Naive thymus-derived CD4-positive, alpha-beta T cell (primary cell): ENCODE data around the gene RNF150. TPM values are rescaled to one million over a fixed set of nuclear protein-coding genes. Genes with fewer than 3 reads are reported as not detected.
"Not testable (repeated sequence)": the region's sequence is repeated elsewhere in the genome, so short reads cannot be mapped to it uniquely, and the experiment has no call there.

Experiments
- ATAC-seq: fragments of 150-1000 bp; cut with Tn5 transposase; 2 replicates; pipeline ENCODE4 v1.10.0; 2021; ENCODE audit warnings: mild to moderate bottlenecking, moderate library complexity
- CTCF ChIA-PET: fragments of 350-600 bp; sonication (Branson Sonifier 250); formaldehyde crosslinking; loops from one replicate; lab custom pipeline; 2021; ENCODE audit warnings: antibody characterized with exemption; lab: Charles Lee
- POLR2A ChIA-PET: fragments of 350-600 bp; sonication (Branson Sonifier 250); formaldehyde crosslinking; loops from one replicate; lab custom pipeline; 2021; ENCODE audit warnings: antibody characterized with exemption, inconsistent platforms; lab: Charles Lee
- DNase-seq, 9 donors: peaks; one replicate each; pipeline versions ENCODE4 v3.0.0 to v3.0.0-alpha.2; 2020 to 2022; ENCODE audit warnings: mixed read lengths in 1 of 9
- H3K27ac ChIP-seq: one replicate; pipeline ENCODE4 v1.7.0; 2013; ENCODE audit warnings: mild to moderate bottlenecking, low read depth, low read length, moderate library complexity
- H3K27me3 ChIP-seq, 2 donors: one replicate each; pipeline ENCODE4 v1.7.0; 2013; ENCODE audit warnings: low read length in 2 of 2, mild to moderate bottlenecking in 2 of 2, moderate library complexity in 2 of 2; ENCODE audit not compliant: control insufficient read depth in 2 of 2, insufficient read depth in 2 of 2
- H3K36me3 ChIP-seq, 3 experiments: 1 replicate in 2 of 3; 2 replicates in 1 of 3; pipeline ENCODE4 v1.7.0; 2013; ENCODE audit warnings: low read length in 3 of 3, mild to moderate bottlenecking in 3 of 3, moderate library complexity in 1 of 3; ENCODE audit not compliant: insufficient read depth in 3 of 3, control insufficient read depth in 2 of 3
- H3K4me1 ChIP-seq, 2 donors: one replicate each; pipeline ENCODE4 v1.7.0; 2013; ENCODE audit warnings: low read length in 2 of 2, mild to moderate bottlenecking in 2 of 2, moderate library complexity in 1 of 2; ENCODE audit not compliant: control insufficient read depth in 2 of 2, insufficient read depth in 2 of 2
- H3K4me3 ChIP-seq: 2 replicates; pipeline ENCODE4 v1.7.0; 2013; ENCODE audit warnings: mild to moderate bottlenecking, low read length
- H3K9me3 ChIP-seq, 3 experiments: 1 replicate in 2 of 3; 2 replicates in 1 of 3; pipeline ENCODE4 v1.7.0; 2013; ENCODE audit warnings: low read length in 3 of 3; ENCODE audit not compliant: control insufficient read depth in 2 of 3
- H3K27ac Mint-ChIP-seq, 9 donors: one replicate each; pipeline ENCODE4 v1.8.0; 2020 to 2022; ENCODE audit warnings: mixed read lengths in 9 of 9, mild to moderate bottlenecking in 8 of 9, moderate library complexity in 5 of 9, inconsistent platforms in 2 of 9
- H3K27me3 Mint-ChIP-seq, 5 donors: one replicate each; pipeline ENCODE4 v1.8.0; 2021 to 2022; ENCODE audit warnings: mixed read lengths in 5 of 5, mild to moderate bottlenecking in 1 of 5
- H3K36me3 Mint-ChIP-seq, 5 donors: one replicate each; pipeline ENCODE4 v1.8.0; 2020 to 2022; ENCODE audit warnings: mixed read lengths in 5 of 5, mild to moderate bottlenecking in 3 of 5, inconsistent platforms in 1 of 5
- H3K4me1 Mint-ChIP-seq, 7 donors: one replicate each; pipeline ENCODE4 v1.8.0; 2020 to 2022; ENCODE audit warnings: mixed read lengths in 7 of 7, mild to moderate bottlenecking in 3 of 7, inconsistent platforms in 1 of 7
- H3K4me3 Mint-ChIP-seq, 10 donors: one replicate each; pipeline ENCODE4 v1.8.0; 2020 to 2022; ENCODE audit warnings: mild to moderate bottlenecking in 10 of 10, mixed read lengths in 10 of 10, moderate library complexity in 6 of 10, inconsistent platforms in 2 of 10
- H3K9me3 Mint-ChIP-seq, 11 donors: one replicate each; pipeline ENCODE4 v1.8.0; 2020 to 2022; ENCODE audit warnings: mixed read lengths in 11 of 11, mild to moderate bottlenecking in 4 of 11, inconsistent platforms in 1 of 11, moderate library complexity in 1 of 11
- intact Hi-C, 2 donors: fragments of 100-400 bp; cut with micrococcal nuclease; formaldehyde crosslinking; loops; one replicate each; pipeline ENCODE4 v1.15.1; 2023
- polyA plus RNA-seq, 2 donors: library from polyadenylated mRNA; unstranded; fragments of 300-500 nt; fragmentation: Illumina TruSeq; gene quantifications; one replicate each; pipeline ENCODE4 v1.2.3, GENCODE V29; 2021
- total RNA-seq, 6 experiments: library from RNA in 5 of 6; stranded (reverse) in 5 of 6; gene quantifications; 1 replicate in 5 of 6; 2 replicates in 1 of 6; pipeline ENCODE4 v1.2.3 and lab custom pipeline; 2021 to 2026

The RNF150 gene
- total and polyA plus RNA-seq, 7 experiments from 2014 or later: 0.02 TPM; not detected in 6

GRCh38 chr4:140839406-140839805, 293.9 kb downstream of the RNF150 start:
- H3K27me3 Mint-ChIP-seq: peaks cover 0 to 25% (median 20%) of the 10 kb centered on the region in 5 donors
- H3K4me1 ChIP-seq: no peaks in the 10 kb centered on the region
- H3K27me3 ChIP-seq: no peaks in the 10 kb centered on the region
- intact Hi-C loops: no loop called here
- peaks cover 0 to 9% (median 0%) of the 10 kb centered on the region in 11 donors for H3K9me3 Mint-ChIP-seq
- H3K27ac Mint-ChIP-seq: no peak overlapping the region
- no peaks in the 10 kb centered on the region for H3K4me1 Mint-ChIP-seq
- DNase-seq: no peak
- no peak overlapping the region for H3K4me3 ChIP-seq
- no peak overlapping the region for H3K27ac ChIP-seq
- H3K36me3 Mint-ChIP-seq: no peaks in the 10 kb centered on the region
- H3K9me3 ChIP-seq: no peaks in the 10 kb centered on the region
- no peaks in the 10 kb centered on the region for H3K36me3 ChIP-seq
- CTCF ChIA-PET: no interaction called here
- H3K4me3 Mint-ChIP-seq: no peak overlapping the region
- POLR2A ChIA-PET: no interaction called here
- ATAC-seq: no peak

- Histone ChIP-seq H3K27ac (no peak overlapping the region), H3K9me3 (no peaks in the 10 kb centered on the region), H3K27me3 (no peaks in the 10 kb centered on the region), H3K4me1 (no peaks in the 10 kb centered on the region), H3K4me3 (no peak overlapping the region), H3K36me3 (no peaks in the 10 kb centered on the region)
- Mint-ChIP-seq H3K4me1 (no peaks in the 10 kb centered on the region), H3K36me3 (no peaks in the 10 kb centered on the region), H3K27me3 (peaks cover 0 to 31% (median 23%) of the 10 kb centered on the region in 5 donors), H3K27ac (no peak overlapping the region), H3K4me3 (no peak overlapping the region), H3K9me3 (peaks cover 0 to 9% (median 0%) of the 10 kb centered on the region in 11 donors)
- intact Hi-C loops: no loop called here
- no peak for DNase-seq
- ChIA-PET POLR2A (no interaction called here), CTCF (no interaction called here)
- ATAC-seq: no peak
Observed at GRCh38 chr4:140837736-140838135, 295.5 kb downstream of the RNF150 start.

GRCh38 chr4:140834839-140835495, 298.3 kb downstream of the RNF150 start:
- H3K4me3 ChIP-seq: no peak overlapping the region
- H3K36me3 ChIP-seq: no peaks in the 10 kb centered on the region
- POLR2A ChIA-PET: no interaction called here
- no peaks in the 10 kb centered on the region for H3K27me3 ChIP-seq
- DNase-seq (no peak), ATAC-seq (no peak)
- H3K4me3 Mint-ChIP-seq: no peak overlapping the region
- no peaks in the 10 kb centered on the region for H3K4me1 ChIP-seq
- no peaks in the 10 kb centered on the region for H3K4me1 Mint-ChIP-seq
- no peaks in the 10 kb centered on the region for H3K9me3 ChIP-seq
- intact Hi-C loops: no loop called here
- H3K9me3 Mint-ChIP-seq: no peaks in the 10 kb centered on the region
- no peak overlapping the region for H3K27ac ChIP-seq
- H3K27ac Mint-ChIP-seq: no peak overlapping the region
- H3K36me3 Mint-ChIP-seq: no peaks in the 10 kb centered on the region
- CTCF ChIA-PET: no interaction called here
- peaks cover 0 to 22% (median 12%) of the 10 kb centered on the region in 5 donors for H3K27me3 Mint-ChIP-seq

GRCh38 chr4:140833280-140833679, 300.0 kb downstream of the RNF150 start:
- Histone ChIP-seq H3K9me3 (no peaks in the 10 kb centered on the region), H3K36me3 (no peaks in the 10 kb centered on the region), H3K4me1 (no peaks in the 10 kb centered on the region), H3K4me3 (no peak overlapping the region), H3K27me3 (no peaks in the 10 kb centered on the region), H3K27ac (no peak overlapping the region)
- H3K4me1 Mint-ChIP-seq: no peaks in the 10 kb centered on the region
- H3K27me3 Mint-ChIP-seq: peaks cover 0 to 26% (median 15%) of the 10 kb centered on the region in 5 donors
- H3K36me3 Mint-ChIP-seq: peaks cover 0 to 3% (median 0%) of the 10 kb centered on the region in 5 donors
- intact Hi-C loops: no loop called here
- ChIA-PET CTCF (no interaction called here), POLR2A (no interaction called here)
- no peak overlapping the region for H3K27ac Mint-ChIP-seq
- ATAC-seq (no peak), DNase-seq (no peak)
- peaks cover 0 to 6% (median 0%) of the 10 kb centered on the region in 11 donors for H3K9me3 Mint-ChIP-seq
- no peak overlapping the region for H3K4me3 Mint-ChIP-seq

GRCh38 chr4:140829825-140830224, 303.4 kb downstream of the RNF150 start:
- ChIA-PET CTCF (no interaction called here), POLR2A (no interaction called here)
- Mint-ChIP-seq H3K36me3 (peaks cover 0 to 3% (median 0%) of the 10 kb centered on the region in 5 donors), H3K4me1 (no peaks in the 10 kb centered on the region), H3K4me3 (no peak overlapping the region), H3K27me3 (peaks cover 0 to 32% (median 15%) of the 10 kb centered on the region in 5 donors), H3K27ac (peak overlapping the region in 1 of 9 donors; percentile 77), H3K9me3 (peaks cover 0 to 7% (median 0%) of the 10 kb centered on the region in 11 donors)
- ATAC-seq: no peak
- no peak for DNase-seq
- H3K4me3 ChIP-seq: no peak overlapping the region
- H3K36me3 ChIP-seq: no peaks in the 10 kb centered on the region
- intact Hi-C loops: no loop called here
- no peak overlapping the region for H3K27ac ChIP-seq
- H3K4me1 ChIP-seq: no peaks in the 10 kb centered on the region
- no peaks in the 10 kb centered on the region for H3K27me3 ChIP-seq
- H3K9me3 ChIP-seq: no peaks in the 10 kb centered on the region

- H3K4me1 ChIP-seq: no peaks in the 10 kb centered on the region
- Mint-ChIP-seq H3K4me3 (no peak overlapping the region), H3K9me3 (peaks cover 0 to 10% (median 5%) of the 10 kb centered on the region in 11 donors), H3K27me3 (peaks cover 5 to 23% (median 15%) of the 10 kb centered on the region in 5 donors), H3K27ac (no peak overlapping the region), H3K4me1 (no peaks in the 10 kb centered on the region), H3K36me3 (peaks cover 0 to 3% (median 0%) of the 10 kb centered on the region in 5 donors)
- ChIA-PET POLR2A (interaction anchor here (0.6 kb wide), 1 partner anchor 14 kb away, joined by 3 read pairs; no protein-coding TSS in a partner anchor), CTCF (no interaction called here)
- no peak for ATAC-seq
- H3K4me3 ChIP-seq: no peak overlapping the region
- intact Hi-C loops: no loop called here
- no peaks in the 10 kb centered on the region for H3K27me3 ChIP-seq
- H3K36me3 ChIP-seq: no peaks in the 10 kb centered on the region
- no peak for DNase-seq
- no peak overlapping the region for H3K27ac ChIP-seq
- no peaks in the 10 kb centered on the region for H3K9me3 ChIP-seq
Observed at GRCh38 chr4:140826701-140827027, 306.6 kb downstream of the RNF150 start.

GRCh38 chr4:140820520-140820919, 312.7 kb downstream of the RNF150 start:
- H3K27ac Mint-ChIP-seq, DNase-seq, H3K9me3 ChIP-seq, H3K4me3 Mint-ChIP-seq, ATAC-seq, H3K4me3 ChIP-seq, H3K4me1 ChIP-seq, POLR2A ChIA-PET, H3K4me1 Mint-ChIP-seq, H3K36me3 ChIP-seq, H3K9me3 Mint-ChIP-seq, H3K36me3 Mint-ChIP-seq, intact Hi-C loops, H3K27ac ChIP-seq, H3K27me3 ChIP-seq, CTCF ChIA-PET: not testable (repeated sequence)
- peaks cover 0 to 13% (median 5%) of the 10 kb centered on the region in 5 donors for H3K27me3 Mint-ChIP-seq
